Fibroblast of skin of abdomen (primary cell): ENCODE results near the gene ZBTB48.
"Not testable (repeated sequence)": the region's sequence is repeated elsewhere in the genome, so short reads cannot be mapped to it uniquely, and the experiment has no call there.

Source experiments
- DNase-seq: peaks from one replicate; pipeline ENCODE4 v3.0.0-alpha.2; 2013

Gene ZBTB48

DNA sequence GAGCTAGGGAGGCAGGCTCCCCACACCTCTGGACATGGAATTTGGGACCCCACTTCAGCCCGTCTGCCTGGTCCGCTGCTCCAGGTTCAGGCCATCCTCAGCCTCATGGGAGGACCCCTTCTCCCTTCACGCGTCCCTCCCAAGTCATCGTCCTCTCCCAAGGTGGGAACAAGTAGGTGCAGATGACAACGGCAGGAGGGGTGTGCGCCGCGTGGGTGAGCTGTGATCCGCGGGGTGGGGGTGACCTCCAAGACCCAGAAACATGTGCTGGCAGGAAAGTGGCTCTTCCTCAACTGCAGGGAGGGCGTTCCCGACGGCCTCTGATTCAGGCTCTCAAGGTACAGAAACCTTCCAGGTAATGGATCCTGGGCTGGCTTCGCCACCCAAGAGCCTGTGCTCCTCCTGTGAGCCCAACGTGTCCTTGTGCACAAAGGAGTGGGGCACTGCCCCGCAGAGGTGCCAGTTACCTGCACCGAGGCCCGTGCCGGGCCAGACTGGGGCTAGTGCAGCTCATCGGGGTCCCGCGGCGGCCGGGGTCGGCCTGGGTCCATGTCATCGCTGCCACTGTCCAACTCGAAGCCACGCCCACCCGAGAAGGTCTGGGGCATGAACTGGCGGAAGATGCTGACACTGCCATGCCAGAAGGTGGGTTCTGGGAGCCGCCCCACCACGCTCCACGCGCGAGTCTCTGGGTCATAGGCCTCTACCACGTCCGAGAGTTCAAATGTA is 13.2 kb downstream of the ZBTB48 start:
- no peak for DNase-seq

DNA sequence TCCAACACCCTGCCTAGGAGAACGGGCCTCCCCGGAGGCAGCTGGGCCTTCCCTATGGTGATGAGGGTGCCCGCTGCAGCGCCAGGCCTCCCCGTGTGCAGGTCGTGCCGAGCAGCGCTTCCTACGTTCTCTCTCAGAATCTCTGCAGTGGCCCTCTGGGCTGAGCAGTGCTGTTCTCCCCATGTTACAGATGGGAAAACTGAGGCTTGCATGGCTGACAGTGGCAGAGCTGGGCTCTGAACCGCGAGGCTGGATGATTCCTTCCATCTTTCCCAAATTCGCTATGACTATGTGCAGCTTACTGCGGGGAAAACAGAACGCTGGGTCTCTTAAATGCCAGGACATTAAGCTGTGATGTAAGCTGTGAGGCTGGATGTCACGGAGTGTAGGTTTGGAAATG is 14.0 kb downstream of the ZBTB48 start:
- no peak for DNase-seq

DNA sequence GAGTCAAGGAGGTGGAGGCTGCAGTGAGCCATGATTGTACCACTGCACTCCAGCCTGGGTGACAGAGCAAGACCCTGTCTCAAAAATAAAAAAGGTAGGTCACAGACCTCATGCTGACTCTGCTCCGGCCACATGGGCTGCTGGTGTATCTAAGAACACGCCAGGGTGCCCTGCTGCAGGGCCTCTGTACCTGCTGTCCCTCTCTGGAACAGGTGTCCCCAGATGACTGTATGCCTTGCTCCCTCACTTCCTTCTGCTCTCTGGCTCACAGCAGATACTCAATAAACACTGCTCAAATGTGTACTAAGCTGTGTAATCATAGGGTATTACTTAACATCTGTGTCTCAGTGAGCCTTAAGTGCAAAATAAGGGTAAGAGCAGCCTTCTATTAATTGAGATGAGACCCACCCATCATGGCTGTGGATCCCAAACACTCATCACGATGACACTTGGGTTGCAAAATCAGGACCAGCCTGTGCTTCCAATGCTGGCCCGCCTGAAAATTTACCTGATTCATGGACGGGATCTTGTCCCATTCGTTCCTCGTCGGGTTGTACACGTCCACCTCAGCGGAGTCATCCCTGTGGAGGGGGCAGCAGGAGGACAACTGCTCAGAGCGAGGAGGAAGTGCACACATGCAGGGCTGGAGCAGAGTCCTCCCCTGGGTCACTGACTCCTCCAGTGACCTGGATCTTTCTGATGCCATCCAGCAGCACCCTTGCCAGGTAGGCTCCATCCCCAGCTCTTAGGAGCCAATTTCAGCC is 15.4 kb downstream of the ZBTB48 start:
- DNase-seq: no peak

DNA sequence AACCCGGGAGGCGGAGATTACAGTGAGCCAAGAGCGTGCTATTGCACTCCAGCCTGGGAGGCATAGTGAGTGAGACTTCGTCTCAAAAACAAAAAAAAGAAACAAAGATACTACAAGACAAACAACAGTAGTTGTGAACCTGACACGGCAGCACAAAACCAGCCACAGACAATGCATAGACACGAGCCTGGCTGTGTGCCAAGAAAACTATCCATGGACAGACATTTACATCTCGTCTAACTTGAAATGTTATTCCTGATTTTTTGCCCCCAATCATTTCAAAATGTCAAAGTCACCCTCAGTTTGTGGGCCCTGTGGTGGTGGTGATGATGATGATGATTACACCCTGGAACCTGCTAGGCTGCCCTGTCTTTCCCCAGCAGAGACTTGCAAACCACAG is 16.6 kb downstream of the ZBTB48 start:
- no peak for DNase-seq

DNA sequence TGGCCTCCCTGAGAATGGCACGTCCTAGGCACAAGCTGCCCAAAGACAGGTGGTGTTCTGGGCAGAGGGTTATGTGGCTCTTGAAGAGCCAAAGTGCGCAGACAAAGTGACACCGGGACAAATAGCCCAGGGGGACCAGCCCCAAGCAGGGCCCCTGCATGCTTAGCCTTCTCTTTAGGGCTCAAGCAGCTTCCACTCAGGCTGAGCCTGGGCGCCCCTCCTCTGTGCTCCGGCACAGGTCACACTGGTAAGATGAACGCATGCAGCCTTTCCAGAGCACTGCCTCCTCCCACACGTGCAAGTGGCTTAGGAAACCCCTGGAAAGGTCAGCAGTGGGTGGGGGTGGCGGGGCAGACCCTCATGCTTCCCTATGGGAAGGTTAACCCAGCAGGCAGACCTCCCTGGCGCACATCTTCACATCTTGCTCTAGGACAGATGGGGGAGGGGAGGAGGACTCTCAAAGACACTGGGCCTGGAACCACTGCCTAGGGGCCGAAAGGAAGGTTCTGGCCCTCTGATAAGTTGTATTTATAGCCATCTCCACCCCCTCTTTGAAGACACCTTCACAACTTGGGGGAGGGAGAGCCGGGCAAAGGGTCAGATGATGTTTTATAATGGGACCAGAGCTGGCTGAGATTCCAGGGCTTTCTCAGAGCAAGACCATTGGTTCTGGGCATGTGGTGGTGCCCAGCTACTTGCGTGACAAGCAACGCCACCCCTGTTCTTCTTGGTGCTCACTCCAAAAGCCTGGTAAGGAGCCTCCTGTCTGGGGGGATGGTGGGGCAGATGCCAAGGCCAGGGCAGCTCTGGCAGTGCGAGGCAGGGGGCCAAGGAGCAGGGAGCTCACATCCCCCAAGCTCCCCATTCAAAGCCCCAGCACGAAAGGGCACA is 17.3 kb downstream of the ZBTB48 start:
- DNase-seq: no peak

DNA sequence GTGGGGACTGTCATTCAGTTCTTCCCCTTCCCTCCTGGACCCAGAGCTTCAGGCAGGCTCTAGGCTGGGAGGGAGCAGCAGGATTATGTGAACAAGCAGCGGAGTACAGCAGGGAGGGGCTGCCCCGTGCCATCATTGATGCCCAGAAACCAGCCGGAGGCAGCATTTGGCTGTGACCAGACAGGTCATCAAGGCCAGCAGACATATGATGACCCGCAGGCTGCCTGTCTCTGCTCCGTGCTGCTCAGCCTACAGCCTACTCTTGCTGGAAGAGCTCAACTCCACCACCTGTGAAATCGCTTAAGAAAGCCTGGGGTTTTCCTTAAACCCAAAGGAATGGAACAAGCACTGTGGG is 18.0 kb downstream of the ZBTB48 start:
- no peak for DNase-seq

DNA sequence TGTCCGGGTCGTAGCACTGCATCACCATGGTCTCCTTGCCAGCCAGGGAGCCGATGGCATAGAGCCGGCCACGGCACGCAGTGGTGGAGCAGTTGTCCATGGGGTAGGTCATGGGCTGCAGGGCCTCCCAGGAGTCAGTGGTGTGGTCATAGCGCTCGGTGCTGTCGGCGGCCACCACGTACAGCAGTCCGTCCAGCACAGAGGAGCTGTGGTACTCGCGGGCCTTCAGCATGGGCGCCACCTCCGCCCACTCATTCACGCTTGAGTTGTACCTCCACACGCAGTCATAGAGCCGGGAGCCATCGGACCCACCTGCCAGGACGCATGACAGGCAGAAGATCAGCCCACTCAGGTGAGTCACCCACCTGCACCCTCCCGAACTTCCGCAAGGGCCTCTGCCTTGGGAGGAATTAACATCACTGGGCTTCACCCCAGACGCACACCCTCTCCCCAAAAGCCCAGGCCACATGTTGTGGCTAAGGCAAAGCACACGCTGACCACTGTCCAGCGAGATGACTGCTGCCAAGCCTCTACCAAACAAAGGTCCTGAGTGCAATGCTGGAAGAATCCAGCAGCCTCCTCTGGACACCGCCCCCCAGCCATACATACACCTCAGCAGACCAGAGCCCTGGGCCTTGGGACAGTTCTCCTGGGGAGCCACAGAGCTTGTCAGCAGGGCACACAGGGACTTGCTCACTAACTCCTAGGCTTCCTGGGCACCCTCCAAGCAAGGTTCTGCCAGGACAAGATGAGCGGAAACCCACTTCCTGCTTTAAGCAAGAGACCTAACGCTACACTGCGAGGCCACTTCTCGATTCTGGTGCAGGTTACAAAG is 19.6 kb downstream of the ZBTB48 start:
- DNase-seq: no peak

DNA sequence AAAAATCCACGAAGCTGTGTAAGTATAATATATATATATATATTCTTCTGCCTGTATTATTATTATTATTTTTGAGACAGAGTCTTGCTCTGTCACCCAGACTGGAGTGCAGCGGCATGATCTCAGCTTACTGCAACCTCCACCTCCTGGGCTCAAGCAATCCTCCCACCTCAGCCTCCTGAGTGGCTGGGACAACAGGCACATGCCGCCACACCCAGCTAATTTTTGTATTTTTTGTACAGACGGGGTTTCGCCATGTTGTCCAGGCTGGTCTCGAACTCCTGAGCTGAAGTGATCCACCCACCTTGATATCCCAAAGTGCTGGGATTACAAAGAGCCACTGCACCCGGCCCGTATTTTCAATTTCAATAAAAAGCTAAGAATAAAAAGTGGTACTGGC is 20.2 kb downstream of the ZBTB48 start:
- DNase-seq: not testable (repeated sequence)

DNA sequence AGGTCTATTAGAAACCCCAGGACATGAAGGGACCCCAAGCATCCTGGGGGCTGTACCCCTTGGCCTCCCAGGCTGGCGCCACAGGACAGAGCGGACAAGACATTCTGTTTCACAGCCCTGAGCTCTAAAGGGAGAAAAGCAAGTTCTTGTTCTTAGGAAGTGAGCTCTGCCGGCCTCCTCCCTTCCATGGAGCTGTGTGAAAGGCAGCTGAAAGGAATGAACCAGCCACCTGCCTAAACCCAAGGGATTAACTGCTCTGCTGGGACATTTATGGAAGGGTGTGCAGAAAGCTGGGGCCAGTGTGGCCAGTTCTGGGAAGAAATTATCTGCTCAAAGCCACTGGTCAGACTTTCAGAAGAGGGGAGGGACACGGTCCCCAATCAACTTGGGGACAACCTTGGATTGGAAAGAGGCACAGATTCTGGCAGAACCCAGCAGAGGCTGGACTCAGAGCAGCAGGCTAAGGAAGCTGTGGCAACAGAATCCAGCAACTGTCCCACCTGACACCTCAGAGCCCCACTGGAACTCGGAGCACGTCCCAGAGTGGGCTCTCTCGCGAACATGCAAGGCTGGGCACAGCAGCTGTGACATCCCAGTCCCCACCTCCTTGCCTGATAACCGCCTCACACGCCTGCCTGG is 20.7 kb downstream of the ZBTB48 start:
- no peak for DNase-seq

DNA sequence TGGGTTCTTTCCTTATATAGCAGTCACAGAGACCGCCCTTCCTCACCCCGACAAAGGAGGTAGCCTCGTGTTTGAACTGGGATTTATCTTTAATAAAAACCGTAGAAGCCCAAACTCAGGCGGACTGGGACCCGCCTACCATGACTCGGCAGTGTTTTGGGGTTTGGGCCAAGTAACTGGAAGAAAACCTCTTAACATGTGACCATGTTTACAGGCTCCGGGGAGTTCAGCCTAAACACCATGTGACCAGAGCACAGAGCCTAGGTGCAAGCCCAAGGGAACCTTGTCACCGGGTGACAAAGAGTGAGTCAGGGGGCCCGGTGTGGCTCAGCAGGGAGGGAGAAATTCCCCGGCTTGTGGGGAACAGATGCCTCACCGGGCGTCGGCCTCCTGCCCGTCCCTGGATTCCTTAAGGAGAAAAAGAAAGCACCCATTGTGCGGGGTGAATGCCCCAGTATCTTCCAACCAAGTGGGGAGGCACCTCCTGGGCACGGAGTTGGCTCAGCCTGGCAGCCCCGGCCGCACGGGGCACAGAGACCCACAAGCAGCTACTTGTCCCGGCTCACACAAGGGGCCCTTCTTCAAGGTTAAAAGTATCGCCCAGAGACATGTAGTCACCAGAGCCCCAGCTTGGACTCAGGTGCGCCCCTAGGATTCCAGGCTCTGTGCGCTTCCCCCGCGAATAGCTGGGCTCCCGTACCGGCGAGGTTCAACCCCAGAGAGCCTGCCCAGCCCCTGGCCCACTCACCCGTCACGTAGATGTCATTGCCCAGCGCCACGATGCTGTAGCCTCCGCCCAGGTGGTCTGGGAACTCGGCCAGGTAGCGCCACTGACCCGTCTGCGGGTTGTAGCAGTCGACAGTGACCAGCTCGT is 21.5 kb downstream of the ZBTB48 start:
- peak; percentile 87 for DNase-seq

DNA sequence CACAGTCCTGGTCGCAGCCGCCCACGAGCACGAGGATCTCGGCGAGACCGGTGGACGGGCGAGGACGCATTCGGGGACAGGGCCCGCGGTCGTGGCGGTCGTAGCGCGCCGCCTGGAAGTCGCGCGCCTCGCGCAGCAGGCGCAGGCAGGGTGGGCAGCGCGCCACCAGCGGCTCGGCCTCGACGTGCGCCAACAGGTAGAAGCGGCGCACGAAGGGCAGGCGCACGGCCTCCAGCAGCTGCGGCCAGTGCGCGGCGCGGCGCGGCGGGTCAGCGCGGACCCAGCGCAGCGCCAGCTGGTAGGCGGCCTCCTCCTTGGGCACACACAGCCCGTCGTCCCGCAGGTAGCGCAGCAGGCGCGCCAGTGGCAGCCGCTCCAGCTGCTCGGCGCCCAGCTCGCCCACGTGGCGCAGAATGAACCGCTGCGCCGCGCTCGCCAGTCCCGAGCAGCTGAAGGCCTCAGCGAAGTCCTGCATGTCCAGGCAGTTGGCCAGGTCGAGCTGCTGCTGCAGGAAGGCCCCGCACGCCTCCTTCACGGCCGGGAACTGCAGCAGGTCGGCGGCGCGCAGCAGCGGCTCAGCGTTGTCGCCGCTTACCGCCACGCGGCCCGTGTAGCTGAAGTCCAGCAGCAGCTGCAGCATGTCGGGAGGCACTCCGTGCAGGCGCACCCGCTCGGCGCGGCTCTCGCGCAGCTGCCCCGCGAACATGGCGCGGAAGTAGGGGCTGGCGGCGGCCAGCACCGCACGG is 22.3 kb downstream of the ZBTB48 start:
- no peak for DNase-seq

DNA sequence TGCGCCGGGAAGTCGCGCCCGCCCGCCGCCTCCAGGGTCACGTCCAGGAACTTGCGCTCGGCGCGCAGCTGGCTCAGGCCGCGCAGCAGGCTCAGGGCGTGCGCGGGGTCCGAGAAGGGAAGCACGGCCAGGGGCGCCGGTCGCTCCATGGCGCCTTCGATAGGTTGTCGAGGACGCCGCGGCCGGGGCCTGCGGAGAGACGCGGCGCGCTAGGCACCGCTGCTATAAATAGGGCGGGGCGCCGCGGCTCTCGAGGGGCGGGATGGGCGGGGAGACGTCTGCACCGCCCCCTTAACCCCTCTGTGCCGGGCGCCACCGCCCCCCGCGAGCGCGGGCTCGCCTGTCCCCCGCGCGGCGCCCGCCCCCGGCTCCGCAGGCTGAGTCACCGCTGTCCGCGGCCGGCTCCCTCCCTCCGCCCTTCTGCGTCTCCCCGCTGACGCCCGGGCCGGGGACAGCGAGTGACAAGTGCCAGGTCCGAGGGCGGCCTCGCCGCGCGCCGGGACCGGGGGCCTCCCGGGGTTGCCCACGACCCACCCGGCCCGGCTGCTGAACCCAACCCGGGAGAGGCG is 23.0 kb downstream of the ZBTB48 start, which contains the start of gene KLHL21:
Gene KLHL21 (minus strand): TSS at position 201 of the 569 bp plus-strand sequence. CDS start 52 bp downstream, at position 149.
- DNase-seq: peak; percentile 92

DNA sequence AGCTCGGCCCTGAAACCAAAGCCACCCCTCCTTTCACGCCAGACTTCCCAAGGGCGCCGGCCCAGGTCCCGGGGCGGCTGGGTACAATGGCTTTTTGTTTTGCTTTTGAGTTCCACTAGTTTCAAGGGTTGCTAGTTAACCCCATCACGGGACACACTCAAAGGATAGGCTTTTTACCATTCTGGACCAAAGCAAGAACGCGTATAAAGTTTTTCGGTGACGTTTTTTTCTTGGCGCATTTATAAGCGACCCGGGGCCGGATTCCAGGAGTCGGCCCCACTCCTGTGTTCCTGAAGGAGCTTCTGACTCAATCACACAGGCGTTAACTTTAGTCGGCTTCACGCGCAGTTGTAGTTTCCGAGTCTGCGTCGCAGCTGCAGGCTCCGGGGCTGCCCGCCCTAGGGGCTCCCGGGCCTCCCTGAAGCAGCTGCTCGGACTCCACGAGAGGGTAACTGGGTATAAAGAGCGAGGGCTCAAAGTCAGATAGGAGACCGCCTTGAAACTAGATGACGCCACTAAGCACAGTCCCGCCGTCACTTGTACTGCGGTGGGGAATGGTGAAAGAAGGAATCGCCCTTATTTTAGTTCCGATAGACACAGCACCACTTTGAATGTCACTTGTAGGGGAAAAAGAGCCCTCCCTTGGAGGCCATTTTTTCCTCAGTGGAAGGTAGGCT is 23.6 kb downstream of the ZBTB48 start:
- peak; percentile 84 for DNase-seq

DNA sequence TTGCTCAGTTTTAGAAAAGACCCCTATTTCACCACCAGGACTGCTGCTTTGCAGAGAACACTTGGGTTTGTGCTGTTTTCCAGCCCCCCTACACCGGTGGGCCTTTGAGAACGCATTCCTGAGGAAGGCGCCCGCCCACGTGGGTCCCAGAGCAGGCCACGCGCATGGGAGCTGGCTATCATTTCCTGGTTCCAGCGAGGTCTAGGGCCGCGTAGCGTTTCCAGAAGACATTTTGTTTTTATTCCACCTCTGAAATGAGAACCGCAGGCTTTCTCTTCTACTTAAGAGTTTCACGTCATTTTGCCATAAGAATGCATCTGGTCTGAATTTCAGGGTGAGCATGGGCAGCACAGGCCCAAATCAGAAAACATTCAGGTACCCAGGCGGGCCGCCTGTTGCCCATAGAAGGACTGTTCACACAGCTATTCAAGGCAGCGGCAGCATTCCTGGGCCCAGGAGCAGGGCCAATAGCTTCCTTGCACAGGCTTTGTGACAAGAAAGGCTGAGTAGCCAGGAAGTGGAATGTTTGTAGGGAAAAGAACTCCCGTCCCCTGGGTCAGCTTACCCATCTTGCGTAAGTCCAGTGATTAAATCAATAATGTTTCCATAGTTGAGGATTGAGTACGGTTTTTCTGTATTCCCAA is 24.2 kb downstream of the ZBTB48 start:
- peak; percentile 89 for DNase-seq

DNA sequence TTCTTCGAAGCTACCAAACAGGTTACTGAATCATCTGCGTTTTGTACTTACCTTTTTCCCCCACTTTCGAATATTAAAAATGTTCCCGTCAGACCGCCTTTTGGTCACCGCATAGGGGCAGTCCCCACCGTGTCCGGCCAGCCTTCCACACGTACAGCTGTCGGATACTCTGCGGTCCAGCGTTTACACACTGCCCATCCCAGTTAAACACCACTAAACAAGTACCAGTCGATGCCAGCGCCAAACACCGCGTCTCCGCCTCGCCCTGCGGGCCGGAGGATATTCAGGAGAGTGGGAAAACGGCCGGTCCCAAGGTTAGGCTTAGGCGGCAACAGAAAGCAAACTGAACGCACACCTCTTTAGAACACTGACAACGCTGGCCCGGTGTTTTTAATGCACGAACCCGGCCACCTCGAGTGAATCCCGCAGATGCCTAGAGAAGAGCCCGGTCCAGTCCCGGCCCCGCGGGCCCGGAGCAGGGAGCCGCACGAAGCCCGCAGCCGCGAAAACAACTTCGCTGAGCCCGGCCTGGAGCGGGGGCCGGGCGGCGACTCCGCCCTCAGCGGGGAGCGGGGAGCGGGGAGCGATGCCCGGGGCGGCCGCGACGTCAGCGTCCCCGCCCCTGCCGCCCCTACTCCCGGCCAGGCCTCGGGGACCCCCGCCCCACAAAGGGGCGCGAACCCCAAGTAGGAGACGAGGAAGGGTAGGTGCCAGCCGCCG is 33.0 kb downstream of the ZBTB48 start:
- DNase-seq: no peak

DNA sequence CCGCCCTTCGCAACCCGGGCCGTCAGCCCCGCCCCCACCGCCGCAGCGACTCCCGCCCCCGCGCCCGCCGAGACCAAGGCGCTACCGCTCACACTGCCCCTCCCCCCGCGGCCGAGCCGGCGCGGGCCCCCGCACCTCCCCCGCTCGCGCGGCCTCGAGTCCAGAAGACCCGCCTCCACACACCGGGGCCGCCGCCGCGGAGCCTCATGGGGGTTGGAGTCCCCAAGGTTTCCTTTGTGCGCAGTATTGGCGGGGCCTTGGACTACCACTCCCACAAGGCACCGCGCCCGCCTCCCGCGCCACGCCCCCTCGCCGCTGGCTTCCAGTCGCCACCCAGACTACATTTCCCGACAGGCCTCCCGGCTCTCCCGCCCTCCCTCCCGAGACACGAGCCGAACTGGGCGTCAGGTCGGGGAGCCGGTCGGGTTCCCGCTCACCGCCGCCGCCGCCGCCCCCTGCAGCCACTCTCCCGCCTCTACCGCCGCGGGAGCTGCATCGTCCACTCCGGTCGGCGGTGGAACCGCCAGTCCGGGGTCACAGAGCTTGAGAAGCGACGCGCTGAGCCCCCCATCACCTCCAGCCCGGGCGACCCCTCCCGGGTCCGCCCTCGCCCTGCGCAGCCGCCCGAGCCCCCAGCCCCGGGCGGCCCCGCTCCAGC is 33.7 kb downstream of the ZBTB48 start, which contains the start of gene PHF13:
Gene PHF13 (plus strand): TSS at position 371 of the 658 bp plus-strand sequence. CDS start 336 bp downstream, outside the sequence.
- DNase-seq: peak; percentile 100
